KBM-7 (cell line): ENCODE results near the gene TICRR.
A peak's percentile ranks its signal among the peaks of the same experiment; 100 is the strongest.

ENCODE experiments used
- DNase-seq: peaks from one replicate; pipeline ENCODE4 v3.0.0-alpha.2; 2015
- in situ Hi-C: fragments of 300-500 bp; cut with MboI; formaldehyde crosslinking; loops from 2 replicates; pipeline ENCODE4 v1.14.3; 2020; ENCODE audit warnings: low sequenced_read_pairs, low pct_unique_long_range_greater_than_20kb, mixed read lengths

TICRR gene

DNA sequence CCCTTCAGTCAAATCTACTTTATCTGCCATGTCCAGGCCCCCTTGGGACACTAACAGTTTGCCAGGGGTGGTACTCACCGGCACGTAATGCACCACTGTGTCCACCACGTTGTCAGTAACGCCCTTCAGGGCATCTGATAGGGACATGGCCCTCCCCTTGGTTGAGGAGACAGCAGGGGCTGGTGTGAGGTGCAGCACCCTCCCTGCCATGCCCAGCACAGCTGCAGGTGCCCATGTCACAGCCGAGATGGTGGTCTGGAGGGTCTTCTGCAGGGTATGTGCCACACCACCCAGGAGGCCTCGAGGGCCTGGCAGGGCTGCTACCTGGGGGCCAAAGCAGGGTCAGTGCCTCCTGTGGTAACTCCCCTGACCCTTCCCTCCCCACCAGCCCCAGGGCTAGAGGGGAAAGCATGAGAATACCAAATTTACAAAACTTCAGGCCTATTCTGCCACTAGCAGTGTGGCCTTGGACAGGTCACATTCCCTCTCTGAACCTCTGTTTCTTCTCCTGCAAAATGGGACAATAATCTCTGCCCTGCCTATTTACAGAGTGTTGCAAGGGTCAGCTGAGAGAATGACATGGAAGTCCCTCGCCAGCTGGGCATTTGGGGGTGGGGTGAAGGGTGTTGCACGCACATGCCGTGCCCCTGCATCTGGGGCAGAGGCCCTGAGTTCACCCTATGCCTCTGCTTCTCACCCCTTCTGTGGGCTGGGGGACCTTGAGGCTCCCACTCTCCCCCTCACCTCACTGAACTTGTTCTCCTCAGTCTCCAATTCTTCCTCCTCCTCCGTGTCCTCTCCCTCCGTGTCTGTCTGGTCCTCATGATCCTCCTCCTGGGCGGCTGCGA, 91.8 kb downstream of the TICRR start:
- DNase-seq = no peak

DNA sequence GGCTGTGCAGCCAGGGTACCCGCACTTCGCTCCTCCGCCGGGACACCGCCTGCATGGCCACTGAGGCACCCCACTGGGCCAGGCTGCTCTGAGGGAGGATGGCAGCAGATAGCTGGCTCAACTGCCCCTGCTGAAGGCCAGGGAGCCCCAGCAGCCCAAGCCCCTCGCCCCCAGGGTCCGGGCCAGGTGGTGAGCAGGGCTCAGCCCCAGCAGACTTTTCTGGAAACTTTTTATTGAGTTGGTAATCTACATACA, 92.4 kb downstream of the TICRR start:
- in situ Hi-C loops = no loop called here
- DNase-seq = no peak

More for the DNA sequence above, 91.8 kb downstream of the TICRR start:
- in situ Hi-C loops = no loop called here

DNA sequence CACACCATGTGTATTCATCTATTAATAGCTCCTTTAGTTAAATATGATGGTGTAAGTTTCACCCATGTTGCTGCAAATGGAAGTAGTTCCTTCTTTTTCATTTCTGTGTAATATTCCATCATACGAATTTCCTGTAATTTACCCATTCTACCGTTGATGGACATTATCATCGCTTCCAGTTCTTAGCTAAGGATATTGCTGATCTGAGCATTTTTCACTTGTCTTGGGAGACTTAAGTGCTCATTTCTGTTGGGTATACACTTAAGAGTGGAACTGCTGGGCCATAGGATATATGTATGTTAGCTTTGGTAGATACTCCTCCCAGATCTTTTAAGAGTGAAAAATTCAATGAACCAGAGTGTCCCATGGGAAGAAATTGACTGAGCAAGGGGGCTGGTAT, 92.9 kb downstream of the TICRR start:
- in situ Hi-C loops = no loop called here
- DNase-seq = no peak

DNA sequence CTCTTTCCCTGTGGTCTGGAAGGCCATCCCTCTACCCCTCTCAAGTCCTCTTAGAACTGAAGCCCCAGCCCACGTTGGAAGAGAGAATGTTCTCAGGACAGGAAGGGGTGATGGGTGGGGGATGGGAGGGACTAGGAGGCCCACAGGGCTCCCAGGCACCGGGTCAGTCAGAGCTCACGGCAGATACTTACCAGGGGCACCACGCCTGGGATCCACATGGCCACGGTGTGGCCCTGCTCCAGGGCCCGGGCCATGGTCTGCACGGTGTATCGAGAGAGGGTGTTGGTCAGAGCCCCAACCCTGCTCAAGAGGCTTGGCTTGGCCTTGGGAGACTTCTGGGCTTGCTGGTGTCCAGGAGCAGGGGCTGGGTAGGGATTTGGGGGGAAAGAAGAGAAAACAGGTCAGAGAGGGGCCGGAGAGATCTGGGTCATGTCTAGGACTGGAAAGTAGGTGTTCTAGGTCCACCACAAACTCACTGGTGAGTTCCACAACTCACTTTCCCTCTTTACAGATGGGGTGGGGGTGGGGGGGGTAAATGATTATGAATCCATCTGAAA, 94.1 kb downstream of the TICRR start:
- no peak for DNase-seq
- in situ Hi-C loops = no loop called here

DNA sequence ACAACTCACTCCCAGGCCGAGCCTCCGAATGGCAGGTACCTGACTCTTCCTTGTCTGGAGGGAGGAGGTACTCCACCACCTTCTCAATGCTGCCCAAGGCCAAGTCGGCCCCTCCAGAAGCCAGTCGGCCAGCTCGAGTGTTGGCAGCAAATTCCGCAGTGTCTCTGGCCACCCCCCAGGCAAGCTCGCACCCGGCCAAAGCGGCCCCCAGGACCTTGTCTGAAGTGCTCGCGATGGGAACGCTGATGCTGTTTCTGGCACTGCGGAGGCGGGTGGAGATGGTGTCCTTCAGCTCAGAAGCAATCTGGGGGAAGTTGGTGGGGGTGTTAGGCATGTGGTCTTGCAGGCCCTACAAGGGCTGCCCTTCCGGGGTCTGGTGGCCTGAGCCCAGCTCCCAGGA, 94.7 kb downstream of the TICRR start:
- no peak for DNase-seq
- in situ Hi-C loops = no loop called here

DNA sequence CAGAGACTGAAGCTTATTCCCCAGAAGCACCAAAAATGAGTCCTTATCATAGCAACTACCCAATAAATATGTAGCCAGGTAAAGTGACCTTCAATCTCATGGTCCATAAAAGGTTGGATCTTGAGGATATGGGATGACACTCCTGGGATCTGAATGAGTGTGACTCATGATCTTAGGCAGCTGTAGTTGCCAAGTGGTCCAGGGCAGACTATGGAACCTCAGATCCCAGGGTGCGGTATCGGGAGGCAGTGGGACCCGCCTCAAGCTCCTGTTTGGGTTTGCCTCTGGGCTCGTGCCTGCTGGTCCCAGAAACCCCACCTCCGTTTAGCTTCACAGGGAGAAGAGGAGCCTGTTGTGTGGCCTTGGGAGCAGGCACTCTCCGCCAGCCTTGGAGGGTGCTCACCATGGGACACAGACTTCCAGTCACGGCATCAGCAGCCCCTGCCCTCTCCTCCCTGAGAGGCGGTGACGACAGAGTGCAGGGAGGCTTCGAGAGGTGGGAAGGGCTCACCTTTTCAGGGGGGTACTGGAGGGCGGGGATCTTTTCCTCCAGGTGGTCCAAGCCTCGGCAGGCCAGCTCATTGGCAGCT, 95.8 kb downstream of the TICRR start:
- in situ Hi-C loops = no loop called here
- DNase-seq = no peak

DNA sequence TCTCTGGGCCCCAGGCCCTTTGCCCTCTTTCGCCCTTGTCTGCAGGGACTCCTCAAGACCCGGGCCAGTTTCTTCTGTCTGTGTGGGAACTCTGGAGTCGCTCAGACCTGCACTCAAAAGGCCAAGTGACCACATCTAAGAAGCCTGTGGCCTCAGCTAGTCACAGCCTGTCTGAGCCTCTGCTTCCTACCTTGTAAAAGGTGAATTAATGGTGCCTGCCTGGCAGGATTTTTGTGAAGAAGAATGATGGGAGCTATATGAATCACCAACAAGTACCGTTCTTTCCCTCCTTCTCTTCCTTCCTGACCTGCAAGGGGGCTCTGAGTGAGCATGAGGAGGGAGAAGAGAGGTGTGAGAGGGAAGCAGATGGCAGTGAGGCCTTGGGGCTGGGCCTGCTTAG, 96.4 kb downstream of the TICRR start:
- in situ Hi-C loops = no loop called here
- DNase-seq = no peak

DNA sequence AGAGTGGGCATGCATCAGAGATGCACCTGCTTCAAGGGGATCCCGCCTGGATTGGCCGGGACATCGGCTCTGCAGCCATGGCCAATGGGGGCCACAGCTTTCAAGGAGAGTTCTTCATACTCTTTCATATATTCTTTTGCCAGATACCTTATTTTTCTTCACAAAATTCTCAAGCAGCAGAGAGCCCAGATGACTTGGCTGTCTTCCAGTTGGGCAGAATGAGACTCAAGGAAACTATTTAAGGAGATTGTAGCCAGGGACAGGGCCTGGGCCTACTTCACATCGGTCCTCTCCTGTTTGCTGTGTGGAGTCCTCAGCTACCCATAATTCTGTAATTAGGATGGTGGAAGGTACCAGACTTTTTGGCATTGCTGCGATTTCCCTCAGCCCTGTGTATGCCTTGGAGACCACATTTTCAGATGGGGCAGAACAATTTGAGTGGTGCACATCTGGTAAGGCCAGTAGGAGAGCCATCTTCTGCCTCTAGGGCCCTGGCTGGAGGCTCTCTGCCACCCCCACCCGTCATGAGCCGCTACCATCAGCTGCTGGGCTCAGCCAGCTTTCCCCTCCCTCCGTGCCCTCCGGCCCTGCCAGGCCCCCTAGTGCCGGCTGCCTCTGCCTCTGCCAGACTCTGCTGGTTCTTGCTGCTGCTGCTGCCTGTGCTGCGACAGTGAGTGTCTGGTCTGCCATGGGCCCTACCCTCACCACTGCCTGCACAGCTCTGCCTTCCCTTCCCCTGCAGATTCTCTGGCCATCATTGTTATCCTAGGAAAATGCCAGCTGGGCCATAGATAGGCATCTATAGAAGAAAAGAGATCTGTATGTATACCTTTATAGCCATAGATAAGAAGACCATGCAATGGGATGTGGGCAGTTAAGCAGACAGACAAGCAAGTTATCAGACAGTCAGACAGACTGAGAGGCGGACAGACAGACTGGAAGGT, 97.2 kb downstream of the TICRR start:
- in situ Hi-C loops = no loop called here
- no peak for DNase-seq

DNA sequence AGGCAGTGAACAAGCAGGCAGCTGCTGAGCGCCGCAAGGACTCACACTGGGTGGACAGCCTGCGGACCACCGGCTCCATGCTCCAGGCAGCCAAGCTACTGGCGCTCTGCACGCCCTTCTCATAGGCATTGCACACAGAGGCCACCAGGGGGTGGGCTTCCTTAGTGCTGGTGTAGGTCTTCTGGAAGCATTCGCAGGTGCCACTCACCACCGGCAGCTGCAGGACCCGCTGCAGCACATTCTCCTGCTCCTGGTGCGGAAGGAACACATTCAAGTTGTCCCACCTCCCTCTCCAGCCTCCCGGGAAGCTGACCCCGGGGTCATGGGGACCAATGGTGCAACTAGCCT, 97.9 kb downstream of the TICRR start:
- peak; percentile 42 for DNase-seq
- in situ Hi-C loops = no loop called here

DNA sequence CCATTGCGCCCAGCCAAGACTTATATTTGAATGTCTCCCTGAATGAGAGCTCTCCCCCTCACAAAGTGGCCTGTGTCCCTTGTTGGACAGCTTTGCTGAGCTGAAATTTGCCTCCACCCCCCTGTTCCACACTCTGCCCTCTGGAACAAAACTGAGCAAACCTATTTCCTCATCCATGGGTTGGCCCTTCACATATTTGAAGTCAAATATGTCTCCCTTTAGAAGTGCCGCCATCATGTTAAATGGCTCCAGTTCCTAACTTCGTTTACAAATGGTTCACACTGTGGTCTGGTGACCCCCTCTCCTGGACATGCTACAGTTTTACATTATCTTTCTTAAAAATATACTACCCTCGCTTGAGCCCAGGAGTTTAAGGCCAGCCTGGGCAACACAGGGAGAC, 99.3 kb downstream of the TICRR start:
- in situ Hi-C loops = no loop called here
- DNase-seq = no peak

DNA sequence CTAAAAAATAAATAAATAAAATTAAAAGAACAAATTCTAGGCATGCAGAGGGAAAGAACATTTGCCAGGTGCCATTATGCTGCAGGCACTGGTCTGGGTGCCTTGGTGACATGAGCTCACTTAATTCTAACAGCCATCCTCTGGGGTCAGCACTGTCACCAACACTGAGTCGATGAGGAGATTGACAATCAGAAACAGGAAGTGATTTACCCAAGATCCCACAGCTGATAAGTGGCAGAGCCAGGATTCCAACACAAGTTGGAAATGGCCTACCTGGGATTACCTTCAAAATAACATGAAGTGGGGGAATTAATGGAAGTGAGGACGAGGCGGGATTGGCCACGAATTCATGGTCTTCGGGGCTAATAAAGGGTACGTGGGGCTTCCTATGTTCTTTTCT, 100.3 kb downstream of the TICRR start:
- no peak for DNase-seq
- in situ Hi-C loops = no loop called here

DNA sequence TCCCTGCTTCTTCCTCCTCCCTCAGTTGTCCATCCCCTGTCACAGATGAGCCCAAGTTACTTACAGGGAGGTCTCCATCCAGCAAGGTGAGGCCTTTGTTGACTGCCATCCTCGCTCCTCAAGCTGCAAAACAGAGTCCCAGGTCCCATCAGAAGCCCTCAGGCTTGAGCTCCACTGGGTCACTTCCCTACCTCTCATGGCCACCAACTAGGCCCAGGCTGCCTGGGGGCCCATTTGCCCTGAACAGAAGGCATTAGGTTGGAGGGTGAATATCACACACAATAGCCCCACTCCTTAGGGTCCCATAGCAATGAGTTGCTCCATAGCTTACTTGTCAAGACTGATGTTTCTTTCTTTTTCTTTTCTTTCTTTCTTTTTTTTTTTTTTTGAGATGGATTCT, 102.1 kb downstream of the TICRR start:
- no peak for DNase-seq
- in situ Hi-C loops = no loop called here
